Stimulated activated CD4-positive, alpha-beta T cell treated with anti-CD3 and anti-CD28 coated beads, Interleukin-1b, Interleukin-23, amount 100 ng/mL, for 24 hours (primary cell): ENCODE results near the gene CIITA.
A peak's percentile ranks its signal among the peaks of the same experiment; 100 is the strongest.
"Not testable (repeated sequence)": the region's sequence is repeated elsewhere in the genome, so short reads cannot be mapped to it uniquely, and the experiment has no call there.

ENCODE experiments used
- DNase-seq, 4 experiments: peaks; one replicate each; pipeline ENCODE4 v3.0.0-alpha.2; 2020; ENCODE audit warnings: low read depth in 4 of 4, low spot score in 1 of 4

The CIITA gene

DNA sequence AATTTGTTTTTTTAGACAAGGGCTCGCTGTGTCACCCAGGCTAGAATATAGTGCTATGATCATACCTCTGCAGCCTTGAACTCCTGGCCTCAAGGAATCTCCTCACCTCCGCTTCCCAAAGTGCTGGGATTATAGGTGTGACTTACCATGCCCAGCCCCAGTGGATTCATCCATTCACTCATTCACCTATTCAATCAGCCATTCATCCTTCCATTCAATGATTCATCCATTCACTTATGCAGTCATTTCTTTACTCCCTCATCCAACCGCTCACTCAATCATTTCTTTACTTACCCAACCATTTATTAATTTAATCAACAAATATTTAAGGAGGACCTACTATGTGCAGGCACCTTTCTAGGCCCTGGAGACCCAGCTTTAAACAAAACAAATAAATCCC is 39.5 kb downstream of the CIITA start:
- no peak for DNase-seq

DNA sequence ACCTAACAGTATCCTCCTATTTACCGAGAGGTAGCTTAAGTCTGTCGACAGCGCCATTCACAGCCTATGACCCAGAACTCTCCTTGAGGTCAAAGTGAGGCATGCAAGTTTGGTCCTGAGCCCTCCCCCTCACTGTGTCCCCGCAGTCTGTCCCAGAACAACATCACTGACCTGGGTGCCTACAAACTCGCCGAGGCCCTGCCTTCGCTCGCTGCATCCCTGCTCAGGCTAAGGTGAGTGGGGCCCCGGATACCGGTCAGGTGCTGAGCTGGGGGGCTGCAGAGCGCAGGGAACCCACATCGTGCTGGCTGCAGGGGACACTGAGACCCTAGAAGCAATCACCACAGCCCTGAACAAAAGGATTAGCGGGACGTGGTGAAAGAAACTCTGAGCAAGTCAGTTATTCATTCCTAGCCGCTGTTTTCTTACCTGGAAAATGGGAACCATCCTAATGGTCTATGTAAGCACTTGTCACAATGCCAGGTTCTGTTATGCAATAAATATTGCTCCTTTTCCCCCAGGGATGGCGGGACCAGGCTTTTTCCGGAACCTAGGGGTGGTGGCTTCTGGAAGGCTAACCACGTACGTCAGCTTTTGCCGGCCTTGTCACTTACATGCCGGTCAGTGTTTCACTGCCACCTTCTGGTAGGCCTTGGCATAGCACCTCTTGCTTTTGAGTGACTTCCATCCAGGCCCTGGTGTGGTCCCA is 41.4 kb downstream of the CIITA start:
- peak; percentile 68 to 76 (median 74) for DNase-seq

DNA sequence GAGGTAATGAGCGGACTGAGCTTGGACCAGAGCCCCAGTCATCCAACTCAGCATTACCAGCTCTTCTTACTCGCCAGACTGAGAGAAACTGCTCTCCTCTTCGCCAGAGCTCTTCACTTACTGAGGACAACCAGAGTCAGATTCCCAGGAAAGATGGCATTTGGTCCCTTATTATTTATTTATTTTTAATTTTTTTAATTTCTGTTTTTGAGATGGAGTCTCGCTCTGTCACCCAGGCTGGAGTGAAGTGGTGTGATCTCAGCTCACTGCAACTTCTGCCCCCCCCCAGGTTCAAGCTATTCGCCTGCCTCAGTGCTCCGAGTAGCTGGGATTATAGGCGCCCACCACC is 42.0 kb downstream of the CIITA start:
- no peak for DNase-seq

DNA sequence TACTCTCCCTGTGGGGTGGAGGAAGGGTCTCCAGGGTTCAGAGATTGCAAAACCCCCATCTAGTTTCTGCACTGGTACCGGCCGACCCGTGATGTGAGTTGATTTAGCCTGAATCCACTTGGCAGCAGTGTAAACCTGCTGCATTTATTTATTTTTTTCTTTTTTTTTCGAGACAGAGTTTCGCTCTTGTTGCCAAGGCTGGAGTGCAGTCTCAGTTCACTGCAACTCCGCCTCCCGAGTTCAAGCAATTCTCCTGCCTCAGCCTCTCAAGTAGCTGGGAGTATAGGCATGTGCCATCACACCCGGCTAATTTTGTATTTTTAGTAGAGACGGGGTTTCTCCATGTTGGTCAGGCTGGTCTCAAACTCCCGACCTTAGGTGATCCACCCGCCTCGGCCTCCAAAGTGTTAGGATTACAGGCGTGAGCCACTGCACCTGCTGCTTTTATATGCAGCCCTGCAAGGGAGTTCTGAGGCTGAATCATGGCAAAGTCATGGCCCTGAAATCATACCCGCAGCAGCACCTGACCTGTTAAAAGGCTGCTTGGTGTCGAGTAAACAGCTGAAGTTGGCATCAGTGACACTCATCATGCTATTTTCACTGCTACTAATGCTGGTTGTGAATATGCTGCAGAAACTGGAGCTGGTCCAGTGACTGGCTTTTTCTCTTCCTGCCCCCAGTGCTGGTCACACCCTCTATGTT is 43.9 kb downstream of the CIITA start:
- no peak for DNase-seq

DNA sequence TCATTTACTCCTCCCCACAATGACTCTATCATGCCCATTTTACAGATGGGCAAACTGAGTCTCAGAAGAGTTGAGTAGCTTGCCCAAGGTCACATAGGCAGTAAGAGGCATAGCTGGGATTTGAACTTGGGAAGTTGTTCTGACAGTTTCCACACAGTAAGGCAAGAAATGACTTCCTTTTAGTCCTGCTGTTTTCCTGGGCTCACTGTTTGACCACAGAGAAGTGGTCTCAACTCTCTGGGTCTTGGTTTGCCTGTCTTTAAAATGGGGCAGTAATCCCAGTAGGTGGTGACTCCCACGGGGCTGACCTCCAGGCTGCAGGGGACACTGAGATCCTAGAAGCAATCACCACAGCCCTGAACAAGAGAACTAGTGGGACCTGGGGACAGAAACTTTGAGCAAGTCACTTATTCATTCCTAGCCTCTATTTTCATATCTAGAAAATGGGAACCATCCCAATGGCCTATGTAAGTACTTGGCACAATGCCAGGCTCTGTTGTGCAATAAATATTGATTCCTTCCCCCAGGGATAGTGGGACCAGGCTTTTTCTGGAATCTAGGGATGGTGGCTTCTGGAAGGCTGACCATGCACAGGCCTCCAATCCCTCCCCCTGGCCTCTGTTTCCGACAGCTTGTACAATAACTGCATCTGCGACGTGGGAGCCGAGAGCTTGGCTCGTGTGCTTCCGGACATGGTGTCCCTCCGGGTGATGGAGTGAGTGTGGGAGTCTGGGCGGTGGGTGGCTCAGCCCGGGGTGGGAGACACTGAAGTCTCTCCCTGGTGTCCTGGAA is 44.7 kb downstream of the CIITA start:
- no peak for DNase-seq

DNA sequence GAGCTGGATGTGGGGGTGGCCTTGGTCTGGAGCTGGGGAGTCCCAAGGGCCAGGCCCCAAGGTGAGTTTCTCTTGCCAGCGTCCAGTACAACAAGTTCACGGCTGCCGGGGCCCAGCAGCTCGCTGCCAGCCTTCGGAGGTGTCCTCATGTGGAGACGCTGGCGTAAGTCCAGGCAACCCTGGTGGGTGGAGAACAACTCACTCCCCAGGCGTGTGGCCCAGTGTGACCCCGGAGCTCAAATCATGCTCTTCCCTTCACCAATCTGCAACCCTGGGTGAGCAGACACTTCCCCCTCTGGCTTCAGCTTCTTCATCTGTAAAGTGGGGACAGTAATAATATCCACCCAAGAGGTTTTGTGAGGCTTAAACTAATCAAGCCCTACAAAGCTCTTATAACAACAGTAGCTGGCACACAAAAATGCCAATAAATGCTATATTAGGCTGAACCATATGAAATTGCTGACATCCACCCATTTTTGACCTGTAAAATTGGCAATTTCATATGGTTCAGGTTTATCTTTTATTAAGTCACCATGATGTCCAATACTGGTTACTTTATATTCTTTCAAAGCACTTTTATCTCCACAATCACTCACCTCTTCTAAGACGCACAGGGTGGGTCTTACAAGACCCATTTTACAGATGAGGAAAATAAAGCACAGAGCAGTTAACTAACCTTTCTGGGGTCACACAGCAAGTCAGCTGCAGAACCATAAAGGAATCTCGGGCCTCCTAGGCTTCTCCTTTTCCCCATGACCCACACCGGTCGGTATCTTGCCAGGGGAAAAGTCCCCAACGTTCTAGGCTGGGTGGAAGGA is 45.5 kb downstream of the CIITA start:
- no peak for DNase-seq

DNA sequence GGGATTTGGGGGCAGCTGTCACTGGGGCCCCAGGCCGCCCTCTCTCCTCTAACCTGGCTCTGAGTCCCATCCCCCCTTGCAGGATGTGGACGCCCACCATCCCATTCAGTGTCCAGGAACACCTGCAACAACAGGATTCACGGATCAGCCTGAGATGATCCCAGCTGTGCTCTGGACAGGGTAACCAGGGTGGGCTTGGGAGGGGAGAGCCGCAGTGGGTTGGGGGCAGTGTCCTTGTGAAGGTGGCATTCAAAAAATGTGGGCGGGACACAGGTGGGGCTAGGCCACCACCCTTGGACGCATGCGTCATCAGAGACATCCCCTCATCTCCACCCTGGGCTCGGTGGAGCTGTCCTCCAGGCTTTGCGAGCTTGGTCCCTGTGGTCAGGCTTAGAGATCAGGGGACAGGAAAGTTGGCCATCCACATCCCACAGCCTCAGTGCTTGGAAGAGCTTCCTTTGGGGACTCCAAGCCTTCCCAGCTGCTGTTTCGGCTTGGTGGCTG is 46.2 kb downstream of the CIITA start:
- no peak for DNase-seq

DNA sequence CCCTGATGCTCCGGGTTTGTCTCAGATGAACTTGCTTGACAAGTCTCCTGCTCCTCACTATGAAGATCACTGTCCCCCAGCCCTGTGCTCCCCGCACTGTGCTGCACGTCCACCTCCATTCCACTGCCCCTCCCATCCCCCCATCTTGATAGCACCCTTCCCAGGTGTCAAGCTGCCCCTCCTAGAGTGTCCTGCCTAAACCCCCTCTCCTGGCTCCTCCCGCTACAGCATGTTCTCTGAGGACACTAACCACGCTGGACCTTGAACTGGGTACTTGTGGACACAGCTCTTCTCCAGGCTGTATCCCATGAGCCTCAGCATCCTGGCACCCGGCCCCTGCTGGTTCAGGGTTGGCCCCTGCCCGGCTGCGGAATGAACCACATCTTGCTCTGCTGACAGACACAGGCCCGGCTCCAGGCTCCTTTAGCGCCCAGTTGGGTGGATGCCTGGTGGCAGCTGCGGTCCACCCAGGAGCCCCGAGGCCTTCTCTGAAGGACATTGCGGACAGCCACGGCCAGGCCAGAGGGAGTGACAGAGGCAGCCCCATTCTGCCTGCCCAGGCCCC is 46.7 kb downstream of the CIITA start:
- no peak for DNase-seq

DNA sequence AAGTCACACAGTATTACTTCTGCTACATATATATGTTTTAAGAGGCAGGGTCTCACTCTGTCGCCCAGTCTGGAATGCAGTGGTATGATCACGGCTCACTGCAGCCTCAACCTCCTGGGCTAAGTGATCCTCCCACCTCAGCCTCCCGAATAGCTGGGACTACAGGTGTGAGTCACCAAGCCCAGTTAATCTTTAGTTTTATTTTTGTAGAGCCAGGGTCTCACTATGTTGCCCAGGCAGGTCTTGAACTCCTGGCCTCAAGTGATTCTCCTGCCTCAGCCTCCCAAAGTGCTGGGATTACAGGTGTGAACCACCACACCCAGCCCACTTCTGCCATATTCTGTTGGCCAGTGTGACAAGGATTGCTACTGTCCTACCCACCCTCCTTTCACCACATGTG is 48.3 kb downstream of the CIITA start:
- DNase-seq = not testable (repeated sequence)

DNA sequence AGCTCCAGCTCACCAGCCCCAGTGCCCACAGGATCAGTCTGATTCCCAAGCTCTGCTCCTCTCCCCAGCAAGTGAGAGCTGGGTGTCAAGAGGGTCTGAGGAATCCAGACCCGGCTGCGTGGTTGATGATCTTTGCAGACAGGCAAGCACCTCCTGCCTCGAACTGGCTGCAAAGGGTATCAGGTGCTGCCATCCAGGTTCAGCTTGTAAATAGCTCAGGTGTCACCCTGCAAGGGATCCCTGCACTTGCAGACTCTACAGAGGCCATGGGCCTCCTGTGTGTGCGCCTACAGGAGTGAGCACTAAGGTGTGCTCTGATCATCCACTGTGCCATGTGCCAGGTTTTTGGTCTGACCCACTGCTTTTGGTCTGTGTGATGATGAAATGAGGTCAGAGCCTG is 49.1 kb downstream of the CIITA start:
- no peak for DNase-seq

DNA sequence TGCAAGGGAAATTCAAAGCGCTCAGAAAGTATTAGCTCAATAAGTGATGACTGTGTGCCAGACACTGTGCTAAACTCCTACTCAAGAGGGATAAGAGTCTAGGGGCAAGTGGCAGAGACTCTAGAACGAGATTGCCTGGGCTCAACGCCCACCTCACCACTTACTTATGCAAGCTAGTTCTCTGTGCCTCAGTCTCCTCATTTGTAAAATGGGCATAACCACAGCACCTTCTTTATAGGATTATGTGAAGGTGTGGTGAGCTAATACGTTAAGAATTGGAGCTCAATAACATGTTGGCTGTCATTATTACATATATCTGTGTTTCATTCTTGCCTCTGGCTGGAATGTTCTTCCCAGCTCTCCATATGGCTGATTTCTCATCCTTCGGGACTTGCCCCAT is 49.9 kb downstream of the CIITA start:
- no peak for DNase-seq

DNA sequence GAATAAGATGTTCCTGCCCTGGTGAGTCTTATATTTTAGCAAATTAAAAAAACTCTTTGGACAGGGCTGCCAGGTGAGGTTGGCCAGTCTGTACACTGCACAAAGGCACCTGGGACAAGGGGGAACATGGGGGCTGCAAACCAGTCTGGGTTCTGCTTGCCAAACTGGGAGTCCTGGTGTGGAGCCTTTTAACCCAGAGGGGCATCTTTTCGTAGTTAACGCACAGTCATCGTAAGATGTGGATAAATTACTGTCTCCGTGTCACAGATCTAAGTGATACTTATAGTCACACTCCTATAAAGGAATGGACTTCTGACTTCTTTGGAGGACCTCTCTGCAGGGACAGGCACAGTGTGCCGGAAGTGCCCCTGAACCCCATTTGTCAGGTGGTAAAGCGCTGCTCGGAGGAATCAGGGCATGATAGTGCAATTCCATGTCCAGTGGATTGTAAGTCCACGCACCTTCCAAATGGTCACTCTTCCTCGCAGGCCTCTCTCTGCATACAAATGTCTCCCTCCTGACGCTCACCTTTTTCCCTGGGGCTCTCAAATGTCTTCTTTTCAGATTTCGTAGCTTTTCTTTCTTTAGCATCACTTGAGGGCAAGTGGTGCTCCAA is 50.6 kb downstream of the CIITA start:
- no peak for DNase-seq

DNA sequence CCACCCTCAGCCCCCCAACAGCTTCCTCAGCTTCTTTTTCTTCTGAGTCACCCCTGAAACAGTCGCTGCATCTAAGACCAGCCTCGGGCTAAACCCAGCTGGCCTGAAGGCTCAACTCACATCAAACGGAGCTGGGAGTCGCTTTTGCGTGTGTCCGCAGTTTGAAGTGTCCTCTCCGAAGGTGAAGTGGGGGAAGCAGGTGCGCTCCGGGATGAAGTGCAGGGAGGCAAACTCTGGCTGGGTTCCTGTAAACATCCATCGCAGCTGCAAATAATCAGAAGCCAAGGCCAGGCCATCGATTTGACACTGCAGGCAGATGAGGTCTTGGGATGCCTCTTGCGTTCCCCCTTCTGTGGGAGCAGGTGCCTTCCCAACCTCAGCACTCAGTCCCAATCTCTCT is 52.1 kb downstream of the CIITA start:
- DNase-seq = not testable (repeated sequence)

DNA sequence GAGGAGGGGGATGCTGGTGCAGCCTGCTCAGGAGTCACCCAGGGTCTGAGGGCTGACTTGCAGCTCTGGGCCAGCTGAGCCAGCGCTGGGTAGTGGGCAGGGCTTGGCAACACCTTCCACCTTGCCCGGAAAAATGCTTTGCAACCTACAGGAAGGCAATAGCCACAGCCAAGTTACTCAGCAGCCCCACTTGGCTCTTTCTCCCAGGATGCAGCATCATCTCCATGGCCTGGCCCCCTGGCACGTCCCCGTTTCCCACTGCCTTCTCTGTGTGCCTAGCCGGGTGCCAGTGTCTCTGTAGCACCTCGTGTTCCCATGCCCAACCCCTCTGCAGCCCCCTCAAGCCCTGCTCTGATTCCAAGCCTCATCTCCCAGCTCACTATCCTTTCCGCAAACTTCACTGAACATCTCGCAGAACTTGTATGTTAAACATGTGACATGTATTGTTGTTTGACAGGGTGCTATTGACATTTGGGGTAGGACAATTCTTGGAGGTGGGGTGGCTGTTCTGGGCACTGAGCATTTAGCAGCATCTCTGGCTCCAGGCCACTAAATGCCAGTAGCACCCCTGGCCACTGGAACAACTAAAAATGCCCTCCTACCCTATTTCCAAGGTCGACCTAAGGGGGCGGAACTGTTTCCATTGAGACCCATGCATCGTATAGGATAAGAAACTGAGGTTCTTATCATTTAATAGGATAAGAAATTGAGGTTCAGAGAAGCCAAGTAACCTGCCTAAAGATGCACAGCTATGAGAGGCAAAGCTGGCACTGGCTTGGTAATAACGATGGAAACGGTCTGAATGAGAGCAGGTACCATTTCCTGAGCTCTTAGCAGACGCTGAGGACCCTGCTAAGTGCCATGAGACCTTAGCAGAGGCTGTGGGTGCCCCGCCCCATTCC is 53.1 kb downstream of the CIITA start:
- no peak for DNase-seq

DNA sequence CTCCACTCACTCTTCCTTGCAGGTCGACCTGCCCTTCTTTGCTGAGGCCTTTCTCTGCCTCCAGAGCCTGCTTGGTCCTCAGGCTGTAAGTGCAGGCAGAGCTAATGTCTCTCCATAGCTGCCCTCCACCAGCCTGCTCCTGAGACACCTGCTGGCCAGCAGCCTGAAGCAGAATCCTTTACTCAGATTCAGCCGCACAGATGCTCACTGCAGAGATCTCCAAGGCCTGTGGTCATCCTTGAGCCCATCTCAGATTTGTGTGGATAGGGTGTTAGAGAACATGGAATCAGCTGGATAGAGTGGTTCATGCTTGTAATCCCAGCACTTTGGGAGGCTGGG is 53.7 kb downstream of the CIITA start:
- no peak for DNase-seq

DNA sequence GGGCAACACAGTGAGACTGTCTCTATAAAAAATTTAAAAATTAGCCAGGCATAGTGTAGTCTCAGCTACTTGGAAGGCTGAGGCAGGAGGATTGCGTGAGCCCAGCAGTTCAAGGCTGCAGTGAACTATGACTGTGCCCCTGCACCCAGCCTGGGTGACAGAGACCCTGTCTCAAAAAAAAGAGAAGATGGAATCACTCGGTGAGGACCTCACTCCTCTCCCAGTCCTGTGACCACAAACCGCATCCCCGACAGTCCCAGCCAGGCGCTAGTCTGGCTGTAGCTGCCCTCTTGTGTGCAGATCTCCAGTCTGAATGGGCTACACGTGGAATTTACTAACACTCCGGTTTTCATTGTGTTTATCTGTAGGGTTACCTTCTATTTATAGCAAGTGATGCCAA is 54.1 kb downstream of the CIITA start:
- no peak for DNase-seq

DNA sequence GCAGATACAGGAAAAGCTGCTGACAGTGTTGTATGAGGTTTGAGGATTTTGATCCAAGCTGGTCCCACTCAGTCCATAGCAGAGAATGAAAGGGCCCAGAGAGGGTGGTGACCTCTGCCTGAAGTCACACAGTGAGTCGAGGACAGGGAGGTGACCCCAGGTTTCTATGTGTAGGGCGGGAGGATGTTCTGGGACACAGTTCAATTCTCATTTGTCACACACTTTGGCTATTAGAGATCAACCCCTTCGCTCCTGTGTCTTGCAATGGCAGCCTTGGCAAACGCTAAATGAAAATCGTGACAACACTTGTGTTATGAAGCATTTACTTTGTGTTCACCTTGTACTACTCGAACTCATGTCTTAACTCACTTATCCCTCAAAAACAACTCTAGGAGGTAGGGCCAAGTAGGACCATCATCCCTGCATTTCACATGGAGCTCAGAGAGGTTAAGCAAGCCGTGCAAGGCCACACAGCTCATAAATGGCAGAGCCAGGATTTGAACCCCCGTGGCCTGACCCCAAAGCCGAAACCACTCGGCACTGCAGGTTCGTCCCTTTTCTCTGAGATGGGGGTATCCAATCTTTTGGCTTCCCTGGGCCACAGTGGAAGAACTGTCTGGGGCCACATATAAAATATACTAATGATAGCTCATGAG is 55.1 kb downstream of the CIITA start:
- DNase-seq = no peak

DNA sequence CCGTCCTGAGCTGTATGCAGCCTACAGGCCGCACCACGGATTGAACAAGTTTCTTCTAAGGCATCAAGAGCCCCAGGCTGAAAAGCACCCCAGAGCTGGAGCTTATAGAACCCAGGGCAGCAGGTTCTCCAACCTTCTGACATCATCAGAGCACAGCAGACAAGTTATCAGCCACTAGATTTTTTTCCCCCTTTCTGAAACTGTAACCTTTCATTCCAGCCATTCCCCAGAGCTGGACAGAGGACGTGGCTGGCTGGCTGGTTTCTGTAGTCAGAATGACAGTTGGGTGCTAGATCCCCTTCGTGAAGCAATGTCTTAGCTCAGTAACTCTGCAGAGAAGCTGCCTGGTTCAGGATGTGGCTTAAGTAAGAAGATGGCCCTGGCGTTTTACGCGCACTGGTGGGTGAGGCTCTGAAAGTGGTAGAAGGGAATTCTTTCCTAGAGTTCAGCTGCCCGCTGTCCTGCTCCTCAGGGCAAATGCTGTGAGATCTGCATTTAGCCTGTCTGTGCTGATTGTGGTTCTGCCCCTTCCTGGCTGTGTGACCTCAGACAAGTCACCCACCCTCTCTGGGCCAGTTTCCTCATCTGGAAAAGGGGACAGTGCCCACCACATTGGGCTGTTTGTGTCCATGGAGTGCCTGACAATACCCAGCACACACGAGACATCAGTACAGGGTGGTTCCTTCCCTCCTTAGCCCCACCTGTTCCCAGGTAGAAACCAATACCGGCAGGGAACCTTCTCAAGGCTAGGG is 56.1 kb downstream of the CIITA start:
- DNase-seq = no peak
